GM18951 (cell line): ENCODE results near the gene HMBS.
"Not testable (repeated sequence)": the region's sequence is repeated elsewhere in the genome, so short reads cannot be mapped to it uniquely, and the experiment has no call there.

Experiments used
- POLR2A ChIP-seq: IDR thresholded peaks from 4 replicates; pipeline ENCODE4 v1.6.1; 2011; ENCODE audit warnings: mild to moderate bottlenecking; ENCODE audit not compliant: insufficient read length, insufficient read depth; ENCODE audit errors: extremely low read depth
- in situ Hi-C: fragments of 300-500 bp; cut with MboI; formaldehyde crosslinking; loops from one replicate; pipeline ENCODE4 v1.12.0; 2022; ENCODE audit warnings: low sequenced_read_pairs, mixed read lengths, inconsistent platforms; ENCODE audit not compliant: unreplicated experiment

Gene HMBS

GRCh38 chr11:119130662-119131061 lies 46.0 kb downstream of the HMBS start:
- no peak for TF ChIP-seq POLR2A
- in situ Hi-C loops, result no loop called here

GRCh38 chr11:119134389-119134978 lies 49.8 kb downstream of the HMBS start:
- in situ Hi-C loops, result no loop called here
- TF ChIP-seq POLR2A, result no peak

GRCh38 chr11:119139276-119139675 lies 54.6 kb downstream of the HMBS start:
- in situ Hi-C loops, result not testable (repeated sequence)
